ENCODE measurements around the gene FOXN3. TPM values are rescaled to one million over a fixed set of nuclear protein-coding genes. Genes with fewer than 3 reads are reported as not detected.

FOXN3 gene
- polyA plus RNA-seq, 3 donors, result 38.7 to 57.4 (median 42.0) TPM

GRCh38 chr14:89452281-89452680, 35.2 kb upstream of the FOXN3 start:
- no peak overlapping the region for H2AFZ ChIP-seq (ENCODE audit: insufficient read depth, low read depth, low read length, poor library complexity, severe bottlenecking)
- no peak overlapping the region for H3K27ac ChIP-seq (ENCODE audit: low read depth in 1 of 2, low read length in 2 of 2)
- H4K20me1 ChIP-seq (ENCODE audit: insufficient read depth, low read length), result no peaks in the 10 kb centered on the region
- 96% methylated on average over 9 of the region's 9 CpGs for WGBS (ENCODE audit: insufficient coverage)
- H3K9me3 ChIP-seq (replicated peaks in 1 of 2; ENCODE audit: control insufficient read depth in 1 of 2, insufficient read depth in 1 of 2, low read length in 2 of 2), result no peaks in the 10 kb centered on the region
- H3K79me2 ChIP-seq (ENCODE audit: insufficient read depth, low read length), result peaks cover 70% of the 10 kb centered on the region
- peaks cover 0 to 1% (median 0%) of the 10 kb centered on the region in 3 donors for H3K27me3 Mint-ChIP-seq (ENCODE audit: low read depth in 3 of 3)
- TF ChIP-seq, protein P1, sequence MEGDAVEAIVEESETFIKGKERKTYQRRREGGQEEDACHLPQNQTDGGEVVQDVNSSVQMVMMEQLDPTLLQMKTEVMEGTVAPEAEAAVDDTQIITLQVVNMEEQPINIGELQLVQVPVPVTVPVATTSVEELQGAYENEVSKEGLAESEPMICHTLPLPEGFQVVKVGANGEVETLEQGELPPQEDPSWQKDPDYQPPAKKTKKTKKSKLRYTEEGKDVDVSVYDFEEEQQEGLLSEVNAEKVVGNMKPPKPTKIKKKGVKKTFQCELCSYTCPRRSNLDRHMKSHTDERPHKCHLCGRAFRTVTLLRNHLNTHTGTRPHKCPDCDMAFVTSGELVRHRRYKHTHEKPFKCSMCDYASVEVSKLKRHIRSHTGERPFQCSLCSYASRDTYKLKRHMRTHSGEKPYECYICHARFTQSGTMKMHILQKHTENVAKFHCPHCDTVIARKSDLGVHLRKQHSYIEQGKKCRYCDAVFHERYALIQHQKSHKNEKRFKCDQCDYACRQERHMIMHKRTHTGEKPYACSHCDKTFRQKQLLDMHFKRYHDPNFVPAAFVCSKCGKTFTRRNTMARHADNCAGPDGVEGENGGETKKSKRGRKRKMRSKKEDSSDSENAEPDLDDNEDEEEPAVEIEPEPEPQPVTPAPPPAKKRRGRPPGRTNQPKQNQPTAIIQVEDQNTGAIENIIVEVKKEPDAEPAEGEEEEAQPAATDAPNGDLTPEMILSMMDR (IDR thresholded peaks at IDR 0.05), result no peak
- no peak overlapping the region for H3K9ac ChIP-seq (ENCODE audit: insufficient read depth, low read length, poor library complexity, severe bottlenecking)
- H3K4me1 Mint-ChIP-seq, result peaks cover 49% of the 10 kb centered on the region
- H3K4me2 ChIP-seq (replicated peaks; ENCODE audit: extremely low read depth, low read length, poor library complexity, severe bottlenecking), result no peak overlapping the region
- no peak for DNase-seq
- H3K4me3 ChIP-seq (replicated peaks in 1 of 3; ENCODE audit: low read depth in 2 of 3, low read length in 3 of 3), result no peak overlapping the region
- H3K9me3 Mint-ChIP-seq, result peaks cover 0 to 3% (median 0%) of the 10 kb centered on the region in 7 donors
- peaks cover 2 to 19% of the 10 kb centered on the region in 2 donors for H3K36me3 ChIP-seq (replicated peaks in 1 of 2; ENCODE audit: control insufficient read depth in 1 of 2, insufficient read depth in 2 of 2, low read length in 2 of 2)
- H3K27ac Mint-ChIP-seq, result no peak overlapping the region
- H3K4me1 ChIP-seq (ENCODE audit: control insufficient read depth in 1 of 2, insufficient read depth in 2 of 2, low read length in 2 of 2), result peaks cover 27 to 39% of the 10 kb centered on the region in 2 donors
- H3K27me3 ChIP-seq (ENCODE audit: control insufficient read depth in 2 of 2, insufficient read depth in 2 of 2, low read length in 2 of 2), result no peaks in the 10 kb centered on the region
- peaks cover 23 to 33% of the 10 kb centered on the region in 2 donors for H3K36me3 Mint-ChIP-seq
- intact Hi-C loops (cut with micrococcal nuclease), result no loop called here
- H3K4me3 Mint-ChIP-seq, result no peak overlapping the region

DNA sequence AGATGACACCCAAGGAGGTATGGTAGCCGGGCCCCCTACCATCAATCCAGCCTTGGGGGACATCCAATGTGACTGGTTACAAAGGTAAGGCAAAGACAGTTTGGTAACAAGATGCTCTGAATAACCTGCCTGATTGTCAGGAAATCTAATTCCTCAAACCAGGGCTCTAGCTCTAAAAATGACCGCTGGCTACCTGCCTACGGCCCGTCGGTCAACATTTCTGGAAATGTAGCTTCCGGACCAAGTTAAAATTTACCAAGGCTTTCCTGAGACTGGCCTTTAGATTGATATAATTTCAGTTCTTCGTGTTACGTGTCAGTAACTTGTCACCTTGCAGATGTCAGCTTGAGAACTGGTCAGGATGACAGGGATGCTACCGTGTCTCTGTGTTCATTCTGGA, 34.2 kb upstream of the FOXN3 start:
- Histone ChIP-seq H2AFZ (ENCODE audit: insufficient read depth, low read depth, low read length, poor library complexity, severe bottlenecking) (no peak overlapping the region), H3K9me3 (replicated peaks in 1 of 2; ENCODE audit: control insufficient read depth in 1 of 2, insufficient read depth in 1 of 2, low read length in 2 of 2) (no peaks in the 10 kb centered on the region), H3K4me2 (replicated peaks; ENCODE audit: extremely low read depth, low read length, poor library complexity, severe bottlenecking) (no peak overlapping the region), H3K4me1 (ENCODE audit: control insufficient read depth in 1 of 2, insufficient read depth in 2 of 2, low read length in 2 of 2) (peaks cover 33 to 43% of the 10 kb centered on the region in 2 donors), H3K27me3 (ENCODE audit: control insufficient read depth in 2 of 2, insufficient read depth in 2 of 2, low read length in 2 of 2) (no peaks in the 10 kb centered on the region), H3K4me3 (replicated peaks in 1 of 3; ENCODE audit: low read depth in 2 of 3, low read length in 3 of 3) (no peak overlapping the region), H3K79me2 (ENCODE audit: insufficient read depth, low read length) (peaks cover 65% of the 10 kb centered on the region), H3K27ac (ENCODE audit: low read depth in 1 of 2, low read length in 2 of 2) (no peak overlapping the region), H3K36me3 (replicated peaks in 1 of 2; ENCODE audit: control insufficient read depth in 1 of 2, insufficient read depth in 2 of 2, low read length in 2 of 2) (peaks cover 2 to 19% of the 10 kb centered on the region in 2 donors), H4K20me1 (ENCODE audit: insufficient read depth, low read length) (no peaks in the 10 kb centered on the region), H3K9ac (ENCODE audit: insufficient read depth, low read length, poor library complexity, severe bottlenecking) (no peak overlapping the region)
- Mint-ChIP-seq H3K27ac (peak overlapping the region in 1 of 7 donors; percentile 20), H3K9me3 (peaks cover 0 to 3% (median 0%) of the 10 kb centered on the region in 7 donors), H3K4me1 (peaks cover 51% of the 10 kb centered on the region), H3K4me3 (no peak overlapping the region), H3K36me3 (peaks cover 21 to 33% of the 10 kb centered on the region in 2 donors), H3K27me3 (ENCODE audit: low read depth in 3 of 3) (no peaks in the 10 kb centered on the region)
- TF ChIP-seq, protein P1 (IDR thresholded peaks at IDR 0.05), result no peak
- no peak for DNase-seq
- WGBS (ENCODE audit: insufficient coverage), result 100% methylated on average over 4 of the region's 9 CpGs
- intact Hi-C loops (cut with micrococcal nuclease), result no loop called here

Data from CD14-positive monocyte (primary cell).